Activated CD4-positive, alpha-beta memory T cell treated with anti-CD3 and anti-CD28 coated beads, Interleukin-2, amount 10 ng/mL, durations not matched to agents 7 days and 5 days (primary cell): ENCODE results near the gene HOXB8. TPM values are rescaled to one million over a fixed set of nuclear protein-coding genes. Genes with fewer than 3 reads are reported as not detected.
A peak's percentile ranks its signal among the peaks of the same experiment; 100 is the strongest.

Source experiments
- CTCF ChIA-PET: fragments of 350-600 bp; sonication (Branson Sonifier 250); formaldehyde crosslinking; loops from one replicate; lab custom pipeline; 2021; ENCODE audit warnings: antibody characterized with exemption, inconsistent platforms; lab: Charles Lee
- POLR2A ChIA-PET: fragments of 350-600 bp; sonication (Branson Sonifier 250); formaldehyde crosslinking; loops from one replicate; lab custom pipeline; 2021; ENCODE audit warnings: antibody characterized with exemption; lab: Charles Lee
- DNase-seq: peaks from one replicate; pipeline ENCODE4 v3.0.0-alpha.2; 2020
- H3K27ac Mint-ChIP-seq: one replicate; pipeline ENCODE4 v1.8.0; 2021; ENCODE audit warnings: mild to moderate bottlenecking, mixed read lengths
- H3K27me3 Mint-ChIP-seq: one replicate; pipeline ENCODE4 v1.8.0; 2021; ENCODE audit warnings: mixed read lengths
- H3K36me3 Mint-ChIP-seq: one replicate; pipeline ENCODE4 v1.8.0; 2021; ENCODE audit warnings: low read depth, mixed read lengths
- H3K4me1 Mint-ChIP-seq: one replicate; pipeline ENCODE4 v1.8.0; 2021; ENCODE audit warnings: mixed read lengths
- H3K4me3 Mint-ChIP-seq: one replicate; pipeline ENCODE4 v1.8.0; 2021; ENCODE audit warnings: mild to moderate bottlenecking, mixed read lengths
- H3K9me3 Mint-ChIP-seq: one replicate; pipeline ENCODE4 v1.8.0; 2021; ENCODE audit warnings: mixed read lengths
- total RNA-seq, 2 experiments: library from RNA; stranded (reverse); gene quantifications; one replicate each; pipeline ENCODE4 v1.2.3, GENCODE V29; 2021

Gene HOXB8
- total RNA-seq, 2 experiments from 2014 or later: not detected

DNA sequence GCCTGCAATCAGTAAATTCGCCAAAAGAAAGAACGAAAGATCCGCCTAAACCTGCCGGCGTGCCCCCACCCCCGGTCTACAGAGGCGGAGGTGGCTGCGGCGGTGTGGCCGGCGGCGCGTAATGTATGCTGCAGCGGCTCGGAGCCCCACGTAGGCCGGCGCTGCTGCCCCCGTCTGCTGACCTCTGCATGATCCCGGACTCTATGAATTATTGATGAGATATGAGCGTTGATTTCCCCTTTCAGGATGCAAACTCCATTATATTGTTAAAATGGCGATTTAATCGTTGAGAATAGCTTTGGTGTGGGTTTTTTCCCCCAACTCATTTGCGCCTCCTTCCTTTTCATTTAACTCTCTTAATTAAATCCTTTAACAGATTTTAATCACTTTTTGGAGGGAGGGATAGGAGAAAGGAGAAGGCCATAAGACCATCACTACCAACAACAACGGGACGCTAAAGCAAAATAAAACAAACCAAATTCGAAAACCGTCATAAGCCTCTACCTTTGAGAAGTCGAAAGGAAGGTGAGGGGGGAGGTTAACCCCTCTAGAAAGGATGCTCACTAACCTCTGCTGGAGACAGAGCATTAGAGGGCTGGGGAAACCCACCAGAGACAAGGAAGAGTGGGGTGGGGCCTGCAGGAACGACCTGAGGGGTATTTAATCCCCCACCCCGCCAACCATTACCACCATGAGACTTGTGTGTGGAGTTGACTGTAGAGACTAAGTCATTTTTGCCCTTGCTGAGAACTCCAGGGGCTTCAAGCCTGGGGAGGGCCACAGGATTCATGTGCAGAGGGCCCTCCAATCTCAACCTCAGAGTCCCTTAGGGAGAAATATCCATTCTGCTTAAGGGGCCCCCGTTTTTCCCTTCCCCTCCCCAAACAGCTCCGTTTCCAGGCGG, 28.5 kb downstream of the HOXB8 start:
- Mint-ChIP-seq H3K4me3 (peak overlapping the region; percentile 92), H3K36me3 (no peaks in the 10 kb centered on the region), H3K27me3 (peaks cover 80% of the 10 kb centered on the region), H3K4me1 (peaks cover 47% of the 10 kb centered on the region), H3K9me3 (no peaks in the 10 kb centered on the region), H3K27ac (peak overlapping the region; percentile 19)
- ChIA-PET CTCF (interaction anchor here (0.6 to 1.0 kb wide), 3 partner anchors 39 to 133 kb away, joined by 3 read pairs; no protein-coding TSS in a partner anchor), POLR2A (interaction anchor here (1.0 kb wide), 2 partner anchors 95 to 234 kb away, joined by 3 to 4 read pairs; no protein-coding TSS in a partner anchor)
- DNase-seq: peak; percentile 46

- H3K9me3 Mint-ChIP-seq: no peaks in the 10 kb centered on the region
- H3K36me3 Mint-ChIP-seq: peaks cover 3% of the 10 kb centered on the region
Measured at GRCh38 chr17:48584223-48584741, 30.8 kb downstream of the HOXB8 start.

DNA sequence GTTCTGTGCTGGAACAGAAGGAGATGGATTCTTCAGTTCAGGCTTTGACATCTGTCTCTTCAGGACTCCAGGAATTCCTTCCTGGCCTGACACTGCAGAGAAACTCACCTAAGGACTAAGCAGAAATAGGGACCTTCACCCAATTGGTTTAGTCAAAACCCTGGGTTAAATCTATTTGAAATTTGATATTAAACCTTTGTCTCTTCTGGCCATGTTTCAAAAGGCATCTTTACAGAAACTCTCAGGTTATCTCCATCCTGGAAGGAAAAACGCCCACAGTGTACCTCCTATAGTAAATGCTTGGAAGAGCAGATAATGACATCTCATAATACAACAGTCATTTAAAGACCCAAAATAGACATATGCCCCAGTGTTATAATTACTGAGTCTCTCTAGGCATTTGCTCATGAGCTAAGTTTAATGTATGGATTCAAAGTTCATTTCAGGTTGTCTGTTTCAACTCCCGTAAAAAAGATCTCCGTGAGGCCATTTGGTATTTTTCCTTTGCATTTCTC, 31.3 kb downstream of the HOXB8 start:
- Mint-ChIP-seq H3K4me1 (peaks cover 71% of the 10 kb centered on the region), H3K27ac (no peak overlapping the region), H3K4me3 (peak overlapping the region; percentile 92), H3K9me3 (no peaks in the 10 kb centered on the region), H3K36me3 (peaks cover 3% of the 10 kb centered on the region), H3K27me3 (peaks cover 80% of the 10 kb centered on the region)
- ChIA-PET POLR2A (interaction anchor here (0.8 to 1.1 kb wide), 2 partner anchors 130 to 250 kb away, joined by 3 to 6 read pairs; no protein-coding TSS in a partner anchor), CTCF (interaction anchor here (0.5 to 2.4 kb wide), 5 partner anchors 9 to 276 kb away, joined by 4 to 14 read pairs (median 5); partner anchors contain the start of gene HOXB5)
- no peak for DNase-seq

More at GRCh38 chr17:48584223-48584741, 30.8 kb downstream of the HOXB8 start:
- ChIA-PET CTCF (interaction anchor here (1.0 to 2.4 kb wide), 4 partner anchors 9 to 276 kb away, joined by 4 to 14 read pairs (median 6); partner anchors contain the start of gene HOXB5), POLR2A (no interaction called here)
- Mint-ChIP-seq H3K4me3 (peak overlapping the region; percentile 92), H3K4me1 (peaks cover 66% of the 10 kb centered on the region), H3K27me3 (peaks cover 80% of the 10 kb centered on the region), H3K27ac (no peak overlapping the region)
- DNase-seq: no peak

DNA sequence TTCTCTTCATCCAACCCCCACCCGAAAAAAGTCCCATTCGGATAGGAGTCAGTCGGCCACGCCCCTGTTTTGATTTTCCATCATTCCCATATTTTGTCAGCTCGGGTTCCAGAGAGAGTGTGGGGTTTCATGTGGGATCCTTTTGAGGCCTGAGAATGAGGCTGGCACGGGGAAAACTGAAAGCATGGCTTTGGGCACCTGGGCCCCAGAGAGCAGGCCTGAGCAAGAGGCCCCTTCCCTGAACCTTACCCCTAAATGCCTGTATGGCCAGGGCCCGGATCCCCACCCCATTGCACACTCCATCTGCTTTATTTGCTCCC, 32.4 kb downstream of the HOXB8 start:
- POLR2A ChIA-PET: interaction anchor here (0.5 to 1.1 kb wide), 6 partner anchors 11 to 251 kb away, joined by 3 to 6 read pairs (median 3); partner anchors contain the start of gene HOXB5
- Mint-ChIP-seq H3K36me3 (peaks cover 3% of the 10 kb centered on the region), H3K27ac (no peak overlapping the region), H3K9me3 (no peaks in the 10 kb centered on the region), H3K4me1 (peaks cover 71% of the 10 kb centered on the region), H3K27me3 (peaks cover 73% of the 10 kb centered on the region), H3K4me3 (peak overlapping the region; percentile 65)
- DNase-seq: no peak
- CTCF ChIA-PET: interaction anchor here (1.0 to 2.4 kb wide), 3 partner anchors 10 to 503 kb away, joined by 3 to 14 read pairs (median 6); partner anchors contain the start of gene HOXB5

- Mint-ChIP-seq H3K36me3 (peaks cover 11% of the 10 kb centered on the region), H3K27me3 (peaks cover 54% of the 10 kb centered on the region), H3K4me3 (peak overlapping the region; percentile 94), H3K4me1 (peaks cover 66% of the 10 kb centered on the region), H3K9me3 (no peaks in the 10 kb centered on the region), H3K27ac (no peak overlapping the region)
- ChIA-PET POLR2A (no interaction called here), CTCF (interaction anchor here (0.6 to 0.7 kb wide), 3 partner anchors 74 to 1973 kb away, joined by 3 to 5 read pairs (median 3); no protein-coding TSS in a partner anchor)
- no peak for DNase-seq
Measured at GRCh38 chr17:48579760-48580554, 35.1 kb downstream of the HOXB8 start.

DNA sequence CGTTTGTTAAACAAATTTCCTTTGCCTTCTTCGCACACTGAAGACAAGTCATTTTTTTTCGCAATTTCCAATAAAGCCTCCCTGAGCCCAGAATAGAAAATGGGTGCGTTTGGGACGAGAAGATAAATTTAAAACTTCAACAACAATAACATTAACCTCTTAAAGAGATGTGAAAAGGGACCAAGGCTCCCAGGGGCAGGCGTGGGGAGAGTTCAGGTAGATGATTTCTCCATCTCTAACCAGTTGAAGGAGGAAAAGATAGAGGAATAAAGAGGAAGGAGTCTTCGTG, 35.7 kb downstream of the HOXB8 start:
- ChIA-PET POLR2A (interaction anchor here (0.7 to 0.9 kb wide), 2 partner anchors 87 to 243 kb away, joined by 4 read pairs; no protein-coding TSS in a partner anchor), CTCF (interaction anchor here (0.9 to 1.1 kb wide), 2 partner anchors 14 to 227 kb away, joined by 3 to 5 read pairs; partner anchors contain the start of gene HOXB5)
- no peaks in the 10 kb centered on the region for H3K9me3 Mint-ChIP-seq
- H3K36me3 Mint-ChIP-seq: peaks cover 11% of the 10 kb centered on the region
- H3K27ac Mint-ChIP-seq: peak overlapping the region; percentile 66
- H3K4me3 Mint-ChIP-seq: peak overlapping the region; percentile 94
- H3K4me1 Mint-ChIP-seq: peaks cover 62% of the 10 kb centered on the region
- DNase-seq: no peak
- H3K27me3 Mint-ChIP-seq: peaks cover 52% of the 10 kb centered on the region

GRCh38 chr17:48578616-48579470, 36.2 kb downstream of the HOXB8 start:
- Mint-ChIP-seq H3K4me3 (peak overlapping the region; percentile 94), H3K4me1 (peaks cover 58% of the 10 kb centered on the region), H3K27ac (peak overlapping the region; percentile 66), H3K36me3 (peaks cover 11% of the 10 kb centered on the region), H3K9me3 (no peaks in the 10 kb centered on the region), H3K27me3 (peaks cover 49% of the 10 kb centered on the region)
- POLR2A ChIA-PET: interaction anchor here (0.6 to 1.3 kb wide), 4 partner anchors 32 to 243 kb away, joined by 3 to 4 read pairs (median 4); no protein-coding TSS in a partner anchor
- DNase-seq: no peak
- CTCF ChIA-PET: interaction anchor here (0.9 to 1.1 kb wide), 2 partner anchors 15 to 227 kb away, joined by 3 to 5 read pairs; partner anchors contain the start of gene HOXB5

GRCh38 chr17:48577946-48578615, 37.0 kb downstream of the HOXB8 start, which contains the start of gene HOXB4:
TSS of gene HOXB4 (minus strand) at chr17:48578350. CDS start at chr17:48578319, 31 bp downstream.
- peaks cover 63% of the 10 kb centered on the region for H3K4me1 Mint-ChIP-seq
- H3K36me3 Mint-ChIP-seq: peaks cover 17% of the 10 kb centered on the region
- peak within 1 kb of the TSS; percentile 78 for H3K27ac Mint-ChIP-seq
- DNase-seq: peak; percentile 80
- no peaks in the 10 kb centered on the region for H3K9me3 Mint-ChIP-seq
- POLR2A ChIA-PET: interaction anchor here (0.6 to 1.3 kb wide), 3 partner anchors 31 to 34 kb away, joined by 3 read pairs; no protein-coding TSS in a partner anchor
- CTCF ChIA-PET: interaction anchor here (1.1 kb wide), 1 partner anchor 226 kb away, joined by 5 read pairs; no protein-coding TSS in a partner anchor
- peaks cover 43% of the 10 kb centered on the region for H3K27me3 Mint-ChIP-seq
- peak within 1 kb of the TSS; percentile 94 for H3K4me3 Mint-ChIP-seq

DNA sequence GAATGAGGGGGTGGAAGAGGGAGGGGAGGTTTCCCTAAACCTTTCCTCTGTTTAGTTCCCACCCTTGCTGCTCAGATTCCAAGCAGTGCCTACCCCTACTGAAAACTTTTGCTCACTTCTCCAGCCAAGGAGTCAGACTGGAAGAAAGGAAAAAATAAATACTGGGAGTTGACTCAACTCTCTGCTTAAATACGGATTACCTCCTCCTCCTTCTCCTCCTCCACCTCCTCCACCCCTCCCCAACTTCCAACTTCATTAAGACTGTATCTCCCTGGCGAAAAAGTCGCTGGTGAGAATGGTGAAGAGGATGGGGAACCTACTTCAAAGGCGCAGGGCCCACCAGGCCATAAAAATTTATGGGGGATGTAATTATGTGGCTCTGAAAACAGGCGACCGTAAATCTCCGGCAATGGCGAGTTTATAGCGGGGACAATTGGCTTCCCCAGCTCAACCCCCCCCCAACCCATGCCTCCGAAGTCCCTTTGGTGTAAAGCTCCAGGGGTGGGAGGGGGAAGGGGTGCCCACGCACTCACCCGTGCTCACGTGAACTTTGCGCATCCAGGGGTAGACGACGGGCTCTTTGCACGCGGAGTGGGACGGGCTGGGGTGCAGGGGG, 37.7 kb downstream of the HOXB8 start:
- Mint-ChIP-seq H3K36me3 (peaks cover 17% of the 10 kb centered on the region), H3K4me1 (peaks cover 59% of the 10 kb centered on the region), H3K4me3 (peak overlapping the region; percentile 83), H3K27ac (peak overlapping the region; percentile 64), H3K9me3 (no peaks in the 10 kb centered on the region), H3K27me3 (peaks cover 36% of the 10 kb centered on the region)
- ChIA-PET CTCF (interaction anchor here (0.5 to 1.3 kb wide), 3 partner anchors 22 to 226 kb away, joined by 3 read pairs; no protein-coding TSS in a partner anchor), POLR2A (interaction anchor here (1.0 kb wide), 2 partner anchors 31 to 72 kb away, joined by 3 read pairs; no protein-coding TSS in a partner anchor)
- no peak for DNase-seq
